HepG2 (cell line): ENCODE data around the gene RTRAF. TPM values are rescaled to one million over a fixed set of nuclear protein-coding genes. Genes with fewer than 3 reads are reported as not detected.
A peak's percentile ranks its signal among the peaks of the same experiment; 100 is the strongest.

Source experiments
- ATAC-seq: fragments of 200-7000 bp; cut with Tn5 transposase; 3 replicates; pipeline ENCODE4 v1.9.1; 2020; ENCODE audit warnings: mild to moderate bottlenecking, moderate library complexity
- BruUV-seq: library from RNA; stranded (reverse); fragments of 400-500 nt; replicated peaks from 2 replicates; lab custom pipeline; 2021; lab: Mats Ljungman, UMichigan
- CTCF ChIA-PET: fragments of 300-600 bp; formaldehyde crosslinking; extraction: SDS; loops from one replicate; lab custom pipeline; 2021; ENCODE audit warnings: low total read pairs, inconsistent platforms, low intra/inter-chr PET ratio; lab: Yijun Ruan, JAX
- POLR2A ChIA-PET: fragments of 350-600 bp; sonication (Branson Sonifier 250); formaldehyde crosslinking; loops from one replicate; lab custom pipeline; 2020; ENCODE audit warnings: antibody characterized with exemption, inconsistent platforms; lab: Yijun Ruan, JAX
- DNase-seq: peaks from one replicate; pipeline ENCODE4 v3.0.0-alpha.2; 2015; ENCODE audit warnings: low spot score
- FAIRE-seq: peaks from 3 replicates; lab custom pipeline; 2011; peaks lifted over from hg19 to GRCh38; lab: Jason Lieb, UNC
- H2AFZ ChIP-seq: one replicate; pipeline ENCODE4 v1.6.1; 2011; ENCODE audit warnings: low read length, inconsistent platforms
- H3K27ac ChIP-seq: fragments of 300-600 bp; 3 replicates; pipeline ENCODE4 v1.8.0; 2011; ENCODE audit warnings: mixed run types, mild to moderate bottlenecking, mixed read lengths, low read length, inconsistent platforms; ENCODE audit not compliant: insufficient read depth; ENCODE audit errors: extremely low read length
- H3K27me3 ChIP-seq, 2 experiments: fragments of 200-600 bp in 1 of 2; 2 replicates in 1 of 2; 3 replicates in 1 of 2; pipeline versions ENCODE4 v1.6.0 to v1.8.0; 2011; ENCODE audit warnings: low read length in 2 of 2, mild to moderate bottlenecking in 2 of 2, moderate library complexity in 2 of 2, inconsistent platforms in 1 of 2; ENCODE audit not compliant: insufficient read depth in 2 of 2, control insufficient read depth in 1 of 2
- H3K36me3 ChIP-seq, 2 experiments: fragments of 200-600 bp in 1 of 2; replicated peaks in 1 of 2; 2 replicates in 1 of 2; 3 replicates in 1 of 2; pipeline versions ENCODE4 v1.5.1 to v1.8.0; 2011; ENCODE audit warnings: low read length in 2 of 2, inconsistent platforms in 1 of 2; ENCODE audit not compliant: insufficient read depth in 2 of 2, control insufficient read depth in 1 of 2
- H3K4me1 ChIP-seq: 2 replicates; pipeline ENCODE4 v1.5.1; 2012; ENCODE audit warnings: low read length, inconsistent platforms; ENCODE audit not compliant: insufficient read depth
- H3K4me2 ChIP-seq: 2 replicates; pipeline ENCODE4 v1.6.0; 2011; ENCODE audit warnings: low read depth, low read length, inconsistent platforms
- H3K4me3 ChIP-seq, 3 experiments: fragments of 200-600 bp in 1 of 3; sonication (generic), shearing (Covaris generic) in 1 of 3; replicated peaks in 1 of 3; 2 replicates each; pipeline ENCODE4 v1.5.1; 2011 to 2016; ENCODE audit warnings: low read length in 3 of 3, inconsistent platforms in 2 of 3, low read depth in 2 of 3, mild to moderate bottlenecking in 2 of 3, control low read depth in 1 of 3, mixed read lengths in 1 of 3; ENCODE audit not compliant: insufficient read depth in 1 of 3
- H3K79me2 ChIP-seq: one replicate; pipeline ENCODE4 v1.6.1; 2011; ENCODE audit warnings: low read length, inconsistent platforms; ENCODE audit not compliant: insufficient read depth
- H3K9ac ChIP-seq: 2 replicates; pipeline ENCODE4 v1.6.0; 2011; ENCODE audit warnings: mild to moderate bottlenecking, low read depth, low read length, inconsistent platforms; ENCODE audit not compliant: insufficient read depth
- H3K9me3 ChIP-seq: 2 replicates; pipeline ENCODE4 v1.5.1; 2012; ENCODE audit warnings: mild to moderate bottlenecking, low read length
- H4K20me1 ChIP-seq: 2 replicates; pipeline ENCODE4 v1.6.0; 2011; ENCODE audit warnings: inconsistent platforms, mild to moderate bottlenecking, low read length, moderate library complexity; ENCODE audit not compliant: insufficient read depth
- BORCS8-MEF2B ChIP-seq: sonication (generic); formaldehyde crosslinking; IDR thresholded peaks from 2 replicates; pipeline ENCODE4 v1.8.0; 2022; ENCODE audit warnings: mild to moderate bottlenecking, missing genetic modification reagents
- NR3C1 ChIP-seq: sonication (generic); formaldehyde crosslinking; IDR thresholded peaks from 2 replicates; pipeline ENCODE4 v1.4.0; 2020; ENCODE audit warnings: missing genetic modification reagents
- PLRG1 ChIP-seq: fragments of 450-650 bp; conservative IDR thresholded peaks from 2 replicates; pipeline ENCODE4 v1.6.1; 2016
- PPARG ChIP-seq: conservative IDR thresholded peaks from 2 replicates; pipeline ENCODE4 v1.6.1; 2016; ENCODE audit warnings: missing biosample characterization, missing genetic modification reagents
- SIX4 ChIP-seq: sonication (generic); formaldehyde crosslinking; IDR thresholded peaks from 2 replicates; pipeline ENCODE4 v1.4.0; 2020; ENCODE audit warnings: missing genetic modification reagents
- TCF7L2 ChIP-seq: IDR thresholded peaks from 2 replicates; pipeline ENCODE4 v1.6.1; 2011; ENCODE audit warnings: mild to moderate bottlenecking, low read depth, low read length, moderate library complexity
- ZBTB7B ChIP-seq: sonication (generic); formaldehyde crosslinking; IDR thresholded peaks from 2 replicates; pipeline ENCODE4 v1.4.0; 2020; ENCODE audit warnings: missing genetic modification reagents
- ZKSCAN5 ChIP-seq: sonication (generic); formaldehyde crosslinking; IDR thresholded peaks from 2 replicates; pipeline ENCODE4 v1.5.1; 2020; ENCODE audit warnings: mild to moderate bottlenecking, missing genetic modification reagents
- ZNF329 ChIP-seq: sonication (generic); formaldehyde crosslinking; IDR thresholded peaks from 2 replicates; pipeline ENCODE4 v1.9.0; 2021; ENCODE audit warnings: low read depth, mild to moderate bottlenecking, missing genetic modification reagents
- ZNF598 ChIP-seq: sonication (generic); formaldehyde crosslinking; IDR thresholded peaks from 2 replicates; pipeline ENCODE4 v1.5.1; 2020; ENCODE audit warnings: mild to moderate bottlenecking, missing genetic modification reagents, borderline replicate concordance
- ZNF605 ChIP-seq: sonication (generic); formaldehyde crosslinking; IDR thresholded peaks from 2 replicates; pipeline ENCODE4 v1.8.0; 2022; ENCODE audit warnings: mild to moderate bottlenecking, missing genetic modification reagents
- ZNF747 ChIP-seq: sonication (generic); formaldehyde crosslinking; IDR thresholded peaks from 2 replicates; pipeline ENCODE4 v1.8.1; 2023; ENCODE audit warnings: missing genetic modification reagents, mild to moderate bottlenecking, borderline replicate concordance
- ZSCAN22 ChIP-seq: sonication (generic); formaldehyde crosslinking; IDR thresholded peaks from 2 replicates; pipeline ENCODE4 v1.4.0; 2020; ENCODE audit warnings: mild to moderate bottlenecking, missing genetic modification reagents
- WGBS: methylation state at CpG from one replicate; pipeline ENCODE4 v1.1.6; 2017; ENCODE audit warnings: low lambda C conversion rate; 5-methylcytosine and 5-hydroxymethylcytosine counted together
- in situ Hi-C: cut with HindIII; loops from 2 replicates; pipeline ENCODE4 v1.10.0; 2017; ENCODE audit warnings: low pct_unique_long_range_greater_than_20kb; ENCODE audit not compliant: extremely low pct_ligation_motif_present
- intact Hi-C: fragments of 100-400 bp; cut with micrococcal nuclease; formaldehyde crosslinking; loops from one replicate; pipeline ENCODE4 v1.10.0; 2022; ENCODE audit not compliant: unreplicated experiment
- polyA plus RNA-seq, 8 experiments: library from polyadenylated mRNA; depleted of rRNA in 3 of 8; stranded (reverse) in 7 of 8; unstranded in 1 of 8; fragments of >200 nt; fragmentation: Illumina TruSeq in 4 of 8; extraction: Trizol in 4 of 8; gene quantifications; 2 replicates each; pipeline versions ENCODE4 v1.2.1 to v1.2.3, GENCODE V29; 2011 to 2016; ENCODE audit warnings: low read depth in 4 of 8, missing spikeins in 1 of 8, mixed read lengths in 1 of 8; ENCODE audit not compliant: insufficient read depth in 1 of 8
- total RNA-seq, 5 experiments: library from RNA; depleted of rRNA; stranded (reverse); fragments of >200 nt; fragmentation: Illumina TruSeq; extraction: Trizol; gene quantifications; 2 replicates each; pipeline ENCODE4 v1.2.3, GENCODE V29; 2016; ENCODE audit warnings: low read depth in 1 of 5
- TF ChIP-seq, protein P1 (sequence below): IDR thresholded peaks from 2 replicates; pipeline ENCODE4 v1.6.1; 2016; ENCODE audit warnings: low read depth, control low read depth
- TF ChIP-seq, protein P2 (sequence below): sonication (generic); formaldehyde crosslinking; IDR thresholded peaks from 2 replicates; pipeline ENCODE4 v1.4.0; 2020; ENCODE audit warnings: missing genetic modification reagents
- TF ChIP-seq, protein P3 (sequence below): sonication (generic); formaldehyde crosslinking; IDR thresholded peaks from 2 replicates; pipeline ENCODE4 v1.8.1; 2023; ENCODE audit warnings: mild to moderate bottlenecking, missing genetic modification reagents
- TF ChIP-seq, protein P4 (sequence below): sonication (generic); formaldehyde crosslinking; conservative IDR thresholded peaks from 2 replicates; pipeline ENCODE4 v1.4.0; 2020; ENCODE audit warnings: missing genetic modification reagents
- TF ChIP-seq, protein P5 (sequence below): sonication (generic); formaldehyde crosslinking; conservative IDR thresholded peaks from 2 replicates; pipeline ENCODE4 v1.4.0; 2020; ENCODE audit warnings: missing genetic modification reagents

The RTRAF gene
- total and polyA plus RNA-seq, 2 of the 13 experiments (the other 11 are each of a cell fraction or from before 2014, with no cell fraction given): 137 to 258 TPM

DNA sequence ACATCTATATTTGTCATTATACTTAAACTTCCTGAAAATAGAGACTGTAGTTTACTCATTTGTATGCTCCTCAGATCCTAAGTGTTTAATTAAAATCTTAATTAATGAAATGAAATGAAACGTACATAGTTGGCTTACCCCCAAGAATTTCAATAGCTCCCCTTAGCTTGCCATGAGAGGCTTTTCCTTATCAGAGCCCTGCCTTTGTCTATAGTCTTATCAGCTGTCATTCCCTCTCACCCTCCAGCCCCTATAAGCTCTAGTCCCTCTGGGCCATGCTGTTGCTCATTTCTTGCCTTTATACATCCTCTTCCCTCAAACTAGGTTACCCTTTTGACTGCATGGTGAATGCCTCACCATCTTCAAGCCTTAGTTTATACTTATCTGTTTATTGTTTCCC lies 1.1 kb upstream of the RTRAF start:
- in situ Hi-C loops: no loop called here
- no peaks in the 10 kb centered on the region; a peak in 2 of 5 replicates for H3K27me3 ChIP-seq
- H3K4me1 ChIP-seq: peaks cover 27% of the 10 kb centered on the region
- no peak for DNase-seq
- ChIA-PET CTCF (no interaction called here), POLR2A (no interaction called here)
- no peaks in the 10 kb centered on the region for H4K20me1 ChIP-seq
- no TSS peak for BruUV-seq
- TF ChIP-seq PPARG (no peak), ZNF329 (CRISPR knock-in tag) (no peak), PLRG1 (no peak), ZKSCAN5 (CRISPR knock-in tag) (no peak), ZNF598 (CRISPR knock-in tag) (no peak), SIX4 (no peak), NR3C1 (CRISPR knock-in tag) (no peak), ZSCAN22 (CRISPR knock-in tag) (no peak), ZNF605 (CRISPR knock-in tag) (no peak), BORCS8-MEF2B (CRISPR knock-in tag) (no peak), TCF7L2 (no peak), ZBTB7B (no peak), ZNF747 (CRISPR knock-in tag) (no peak)
- TF ChIP-seq, protein P1, sequence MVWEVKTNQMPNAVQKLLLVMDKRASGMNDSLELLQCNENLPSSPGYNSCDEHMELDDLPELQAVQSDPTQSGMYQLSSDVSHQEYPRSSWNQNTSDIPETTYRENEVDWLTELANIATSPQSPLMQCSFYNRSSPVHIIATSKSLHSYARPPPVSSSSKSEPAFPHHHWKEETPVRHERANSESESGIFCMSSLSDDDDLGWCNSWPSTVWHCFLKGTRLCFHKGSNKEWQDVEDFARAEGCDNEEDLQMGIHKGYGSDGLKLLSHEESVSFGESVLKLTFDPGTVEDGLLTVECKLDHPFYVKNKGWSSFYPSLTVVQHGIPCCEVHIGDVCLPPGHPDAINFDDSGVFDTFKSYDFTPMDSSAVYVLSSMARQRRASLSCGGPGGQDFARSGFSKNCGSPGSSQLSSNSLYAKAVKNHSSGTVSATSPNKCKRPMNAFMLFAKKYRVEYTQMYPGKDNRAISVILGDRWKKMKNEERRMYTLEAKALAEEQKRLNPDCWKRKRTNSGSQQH (CRISPR knock-in tag): no peak
- TF ChIP-seq, protein P2, sequence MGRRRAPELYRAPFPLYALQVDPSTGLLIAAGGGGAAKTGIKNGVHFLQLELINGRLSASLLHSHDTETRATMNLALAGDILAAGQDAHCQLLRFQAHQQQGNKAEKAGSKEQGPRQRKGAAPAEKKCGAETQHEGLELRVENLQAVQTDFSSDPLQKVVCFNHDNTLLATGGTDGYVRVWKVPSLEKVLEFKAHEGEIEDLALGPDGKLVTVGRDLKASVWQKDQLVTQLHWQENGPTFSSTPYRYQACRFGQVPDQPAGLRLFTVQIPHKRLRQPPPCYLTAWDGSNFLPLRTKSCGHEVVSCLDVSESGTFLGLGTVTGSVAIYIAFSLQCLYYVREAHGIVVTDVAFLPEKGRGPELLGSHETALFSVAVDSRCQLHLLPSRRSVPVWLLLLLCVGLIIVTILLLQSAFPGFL (CRISPR knock-in tag): no peak
- TF ChIP-seq, protein P3, sequence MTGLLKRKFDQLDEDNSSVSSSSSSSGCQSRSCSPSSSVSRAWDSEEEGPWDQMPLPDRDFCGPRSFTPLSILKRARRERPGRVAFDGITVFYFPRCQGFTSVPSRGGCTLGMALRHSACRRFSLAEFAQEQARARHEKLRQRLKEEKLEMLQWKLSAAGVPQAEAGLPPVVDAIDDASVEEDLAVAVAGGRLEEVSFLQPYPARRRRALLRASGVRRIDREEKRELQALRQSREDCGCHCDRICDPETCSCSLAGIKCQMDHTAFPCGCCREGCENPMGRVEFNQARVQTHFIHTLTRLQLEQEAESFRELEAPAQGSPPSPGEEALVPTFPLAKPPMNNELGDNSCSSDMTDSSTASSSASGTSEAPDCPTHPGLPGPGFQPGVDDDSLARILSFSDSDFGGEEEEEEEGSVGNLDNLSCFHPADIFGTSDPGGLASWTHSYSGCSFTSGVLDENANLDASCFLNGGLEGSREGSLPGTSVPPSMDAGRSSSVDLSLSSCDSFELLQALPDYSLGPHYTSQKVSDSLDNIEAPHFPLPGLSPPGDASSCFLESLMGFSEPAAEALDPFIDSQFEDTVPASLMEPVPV (CRISPR knock-in tag): no peak
- TF ChIP-seq, protein P4, sequence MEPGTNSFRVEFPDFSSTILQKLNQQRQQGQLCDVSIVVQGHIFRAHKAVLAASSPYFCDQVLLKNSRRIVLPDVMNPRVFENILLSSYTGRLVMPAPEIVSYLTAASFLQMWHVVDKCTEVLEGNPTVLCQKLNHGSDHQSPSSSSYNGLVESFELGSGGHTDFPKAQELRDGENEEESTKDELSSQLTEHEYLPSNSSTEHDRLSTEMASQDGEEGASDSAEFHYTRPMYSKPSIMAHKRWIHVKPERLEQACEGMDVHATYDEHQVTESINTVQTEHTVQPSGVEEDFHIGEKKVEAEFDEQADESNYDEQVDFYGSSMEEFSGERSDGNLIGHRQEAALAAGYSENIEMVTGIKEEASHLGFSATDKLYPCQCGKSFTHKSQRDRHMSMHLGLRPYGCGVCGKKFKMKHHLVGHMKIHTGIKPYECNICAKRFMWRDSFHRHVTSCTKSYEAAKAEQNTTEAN: no peak
- TF ChIP-seq, protein P5, sequence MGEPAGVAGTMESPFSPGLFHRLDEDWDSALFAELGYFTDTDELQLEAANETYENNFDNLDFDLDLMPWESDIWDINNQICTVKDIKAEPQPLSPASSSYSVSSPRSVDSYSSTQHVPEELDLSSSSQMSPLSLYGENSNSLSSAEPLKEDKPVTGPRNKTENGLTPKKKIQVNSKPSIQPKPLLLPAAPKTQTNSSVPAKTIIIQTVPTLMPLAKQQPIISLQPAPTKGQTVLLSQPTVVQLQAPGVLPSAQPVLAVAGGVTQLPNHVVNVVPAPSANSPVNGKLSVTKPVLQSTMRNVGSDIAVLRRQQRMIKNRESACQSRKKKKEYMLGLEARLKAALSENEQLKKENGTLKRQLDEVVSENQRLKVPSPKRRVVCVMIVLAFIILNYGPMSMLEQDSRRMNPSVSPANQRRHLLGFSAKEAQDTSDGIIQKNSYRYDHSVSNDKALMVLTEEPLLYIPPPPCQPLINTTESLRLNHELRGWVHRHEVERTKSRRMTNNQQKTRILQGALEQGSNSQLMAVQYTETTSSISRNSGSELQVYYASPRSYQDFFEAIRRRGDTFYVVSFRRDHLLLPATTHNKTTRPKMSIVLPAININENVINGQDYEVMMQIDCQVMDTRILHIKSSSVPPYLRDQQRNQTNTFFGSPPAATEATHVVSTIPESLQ (CRISPR knock-in tag): no peak
- no peak for ATAC-seq
- H2AFZ ChIP-seq: peak overlapping the region; percentile 98
- no peak overlapping the region for H3K27ac ChIP-seq
- 4% methylated on average over 1 of the region's 1 CpG for WGBS
- H3K79me2 ChIP-seq: peaks cover 25% of the 10 kb centered on the region
- H3K4me3 ChIP-seq: peak overlapping the region in 1 of 3 experiments; percentile 91; a peak in 3 of 6 replicates
- no peaks in the 10 kb centered on the region for H3K9me3 ChIP-seq
- no peak for FAIRE-seq
- intact Hi-C loops: no loop called here
- H3K36me3 ChIP-seq: 0 out of 5 replicates have a peak, but pooled peaks cover 0 to 8% of the 10 kb centered on the region in 2 experiments
- H3K4me2 ChIP-seq: peak overlapping the region; percentile 90
- peak overlapping the region; percentile 93; the same call in 1 of the 2 replicates for H3K9ac ChIP-seq
